CD14-positive monocyte (primary cell): Measurements from ENCODE around the gene UAP1. TPM values are rescaled to one million over a fixed set of nuclear protein-coding genes. Genes with fewer than 3 reads are reported as not detected.

Experiments
- DNase-seq, 3 donors: peaks; one replicate each; pipeline ENCODE4 v3.0.0-alpha.2; 2011 to 2022
- H2AFZ ChIP-seq: 2 replicates; pipeline ENCODE4 v1.6.0; 2012; ENCODE audit warnings: mild to moderate bottlenecking, low read depth, low read length, inconsistent platforms; ENCODE audit not compliant: insufficient read depth, poor library complexity, severe bottlenecking
- H3K27ac ChIP-seq, 2 donors: 1 replicate in 1 of 2; 2 replicates in 1 of 2; pipeline ENCODE4 v1.5.1; 2012 to 2013; ENCODE audit warnings: low read length in 2 of 2, control low read depth in 1 of 2, inconsistent platforms in 1 of 2, low read depth in 1 of 2, mild to moderate bottlenecking in 1 of 2
- H3K27me3 ChIP-seq, 2 donors: one replicate each; pipeline versions ENCODE4 v1.6.0 to v1.6.1; 2011 to 2013; ENCODE audit warnings: low read length in 2 of 2; ENCODE audit not compliant: control insufficient read depth in 2 of 2, insufficient read depth in 2 of 2
- H3K36me3 ChIP-seq, 2 donors: replicated peaks in 1 of 2; 1 replicate in 1 of 2; 2 replicates in 1 of 2; pipeline versions ENCODE4 v1.5.1 to v1.6.1; 2012 to 2013; ENCODE audit warnings: low read length in 2 of 2, control low read depth in 1 of 2, inconsistent platforms in 1 of 2, mild to moderate bottlenecking in 1 of 2; ENCODE audit not compliant: insufficient read depth in 2 of 2, control insufficient read depth in 1 of 2
- H3K4me1 ChIP-seq, 2 donors: 1 replicate in 1 of 2; 2 replicates in 1 of 2; pipeline versions ENCODE4 v1.5.1 to v1.6.1; 2012 to 2013; ENCODE audit warnings: low read length in 2 of 2, control low read depth in 1 of 2, inconsistent platforms in 1 of 2, mild to moderate bottlenecking in 1 of 2, moderate library complexity in 1 of 2; ENCODE audit not compliant: insufficient read depth in 2 of 2, control insufficient read depth in 1 of 2
- H3K4me2 ChIP-seq: replicated peaks from 2 replicates; pipeline ENCODE3; 2012; ENCODE audit warnings: low read length, moderate library complexity, mild to moderate bottlenecking; ENCODE audit not compliant: poor library complexity, severe bottlenecking; ENCODE audit errors: extremely low read depth
- H3K4me3 ChIP-seq, 3 experiments: fragments of 200-600 bp in 1 of 3; sonication (generic) in 1 of 3; replicated peaks in 1 of 3; 1 replicate in 2 of 3; 2 replicates in 1 of 3; pipeline ENCODE4 v1.5.1; 2011 to 2013; ENCODE audit warnings: low read length in 3 of 3, mild to moderate bottlenecking in 3 of 3, control low read depth in 2 of 3, low read depth in 2 of 3, inconsistent platforms in 1 of 3, moderate library complexity in 1 of 3
- H3K79me2 ChIP-seq: 2 replicates; pipeline ENCODE4 v1.6.0; 2012; ENCODE audit warnings: mild to moderate bottlenecking, control low read depth, inconsistent platforms, low read length, moderate library complexity; ENCODE audit not compliant: insufficient read depth
- H3K9ac ChIP-seq: 2 replicates; pipeline ENCODE4 v1.6.0; 2017; ENCODE audit warnings: low read length, mild to moderate bottlenecking; ENCODE audit not compliant: insufficient read depth, poor library complexity, severe bottlenecking
- H3K9me3 ChIP-seq, 2 donors: replicated peaks in 1 of 2; 1 replicate in 1 of 2; 2 replicates in 1 of 2; pipeline versions ENCODE4 v1.5.1 to v1.6.1; 2012 to 2013; ENCODE audit warnings: low read length in 2 of 2, control low read depth in 1 of 2; ENCODE audit not compliant: control insufficient read depth in 1 of 2, insufficient read depth in 1 of 2
- H4K20me1 ChIP-seq: 2 replicates; pipeline ENCODE4 v1.6.0; 2012; ENCODE audit warnings: mild to moderate bottlenecking, low read length, control low read depth, moderate library complexity; ENCODE audit not compliant: insufficient read depth
- H3K27ac Mint-ChIP-seq, 7 donors: one replicate each; pipeline ENCODE4 v1.8.0; 2020; ENCODE audit warnings: mild to moderate bottlenecking in 7 of 7, mixed read lengths in 7 of 7, moderate library complexity in 6 of 7, inconsistent platforms in 2 of 7
- H3K27me3 Mint-ChIP-seq, 3 donors: one replicate each; pipeline ENCODE4 v1.8.0; 2021 to 2022; ENCODE audit warnings: low read depth in 3 of 3, mild to moderate bottlenecking in 3 of 3, mixed read lengths in 3 of 3, moderate library complexity in 3 of 3, inconsistent platforms in 1 of 3
- H3K36me3 Mint-ChIP-seq, 2 donors: one replicate each; pipeline ENCODE4 v1.8.0; 2020; ENCODE audit warnings: mixed read lengths in 2 of 2, inconsistent platforms in 1 of 2, mild to moderate bottlenecking in 1 of 2
- H3K4me1 Mint-ChIP-seq: one replicate; pipeline ENCODE4 v1.8.0; 2020; ENCODE audit warnings: mild to moderate bottlenecking, mixed read lengths
- H3K4me3 Mint-ChIP-seq, 2 donors: one replicate each; pipeline ENCODE4 v1.8.0; 2020; ENCODE audit warnings: mild to moderate bottlenecking in 2 of 2, mixed read lengths in 2 of 2, moderate library complexity in 1 of 2
- H3K9me3 Mint-ChIP-seq, 7 donors: one replicate each; pipeline ENCODE4 v1.8.0; 2020 to 2022; ENCODE audit warnings: mixed read lengths in 7 of 7, mild to moderate bottlenecking in 6 of 7, moderate library complexity in 6 of 7, inconsistent platforms in 2 of 7
- WGBS: methylation state at CpG from one replicate; pipeline ENCODE4 v1.1.5; 2013; ENCODE audit warnings: missing lambda C conversion rate; ENCODE audit not compliant: insufficient coverage; 5-methylcytosine and 5-hydroxymethylcytosine counted together
- intact Hi-C, 2 donors: fragments of 100-400 bp; cut with micrococcal nuclease; formaldehyde crosslinking; loops; one replicate each; pipeline versions ENCODE4 v1.15.0 to v1.15.1; 2023
- polyA plus RNA-seq, 3 donors: library from polyadenylated mRNA; depleted of rRNA in 1 of 3; unstranded in 2 of 3; stranded (reverse) in 1 of 3; fragments of 300-500 nt in 2 of 3; fragments of >200 nt in 1 of 3; fragmentation: Illumina TruSeq in 2 of 3; gene quantifications; 1 replicate in 2 of 3; 2 replicates in 1 of 3; pipeline ENCODE4 v1.2.3, GENCODE V29; 2012 to 2021
- small RNA-seq: library from RNA; depleted of rRNA; stranded (forward); fragments of <200 nt; gene quantifications from one replicate; pipeline ENCODE3, GENCODE V24; 2012; ENCODE audit warnings: low read depth; ENCODE audit not compliant: insufficient read length
- TF ChIP-seq, protein P1 (sequence below): fragments of 200-600 bp; IDR thresholded peaks from one replicate; pipeline ENCODE4 v1.8.0; 2022; ENCODE audit warnings: antibody characterized with exemption, mild to moderate bottlenecking

The UAP1 gene
- polyA plus RNA-seq, 3 donors: 2.8 to 7.2 (median 5.9) TPM

DNA sequence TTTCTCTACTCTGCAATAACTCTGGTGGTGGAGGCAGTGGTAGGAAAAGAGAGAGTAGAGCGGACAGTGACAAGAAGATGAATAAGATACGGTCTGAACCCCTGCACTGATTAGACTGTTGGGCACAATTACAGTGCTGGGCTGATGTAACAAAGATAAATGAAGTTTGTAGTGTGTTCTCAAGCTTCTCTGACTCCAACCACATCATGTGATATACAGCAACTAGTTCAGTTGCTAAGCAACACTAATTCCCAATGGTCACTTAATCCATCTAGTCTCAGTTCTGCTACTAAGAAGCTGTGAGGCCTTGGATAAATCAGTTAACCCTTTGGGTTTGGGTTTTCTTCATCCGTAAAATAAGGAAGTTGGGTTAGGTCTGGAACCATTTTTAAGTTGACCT, 88.1 kb downstream of the UAP1 start:
- Histone ChIP-seq H3K9ac (no peak overlapping the region), H2AFZ (no peak overlapping the region), H3K9me3 (no peaks in the 10 kb centered on the region), H4K20me1 (no peaks in the 10 kb centered on the region), H3K36me3 (no peaks in the 10 kb centered on the region), H3K4me3 (no peak overlapping the region), H3K27ac (no peak overlapping the region), H3K79me2 (no peaks in the 10 kb centered on the region), H3K4me2 (no peak overlapping the region), H3K27me3 (peaks cover 0 to 2% of the 10 kb centered on the region in 2 donors), H3K4me1 (no peaks in the 10 kb centered on the region)
- no peaks in the 10 kb centered on the region for H3K4me1 Mint-ChIP-seq
- DNase-seq: no peak
- TF ChIP-seq, protein P1, sequence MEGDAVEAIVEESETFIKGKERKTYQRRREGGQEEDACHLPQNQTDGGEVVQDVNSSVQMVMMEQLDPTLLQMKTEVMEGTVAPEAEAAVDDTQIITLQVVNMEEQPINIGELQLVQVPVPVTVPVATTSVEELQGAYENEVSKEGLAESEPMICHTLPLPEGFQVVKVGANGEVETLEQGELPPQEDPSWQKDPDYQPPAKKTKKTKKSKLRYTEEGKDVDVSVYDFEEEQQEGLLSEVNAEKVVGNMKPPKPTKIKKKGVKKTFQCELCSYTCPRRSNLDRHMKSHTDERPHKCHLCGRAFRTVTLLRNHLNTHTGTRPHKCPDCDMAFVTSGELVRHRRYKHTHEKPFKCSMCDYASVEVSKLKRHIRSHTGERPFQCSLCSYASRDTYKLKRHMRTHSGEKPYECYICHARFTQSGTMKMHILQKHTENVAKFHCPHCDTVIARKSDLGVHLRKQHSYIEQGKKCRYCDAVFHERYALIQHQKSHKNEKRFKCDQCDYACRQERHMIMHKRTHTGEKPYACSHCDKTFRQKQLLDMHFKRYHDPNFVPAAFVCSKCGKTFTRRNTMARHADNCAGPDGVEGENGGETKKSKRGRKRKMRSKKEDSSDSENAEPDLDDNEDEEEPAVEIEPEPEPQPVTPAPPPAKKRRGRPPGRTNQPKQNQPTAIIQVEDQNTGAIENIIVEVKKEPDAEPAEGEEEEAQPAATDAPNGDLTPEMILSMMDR: no peak
- intact Hi-C loops: no loop called here
- H3K36me3 Mint-ChIP-seq: no peaks in the 10 kb centered on the region
- no peak overlapping the region for H3K4me3 Mint-ChIP-seq
- no peak overlapping the region for H3K27ac Mint-ChIP-seq
- peaks cover 5 to 8% (median 7%) of the 10 kb centered on the region in 3 donors for H3K27me3 Mint-ChIP-seq
- WGBS: no CpG with 5 or more reads among the region's 3 CpGs
- peaks cover 0 to 3% (median 0%) of the 10 kb centered on the region in 7 donors for H3K9me3 Mint-ChIP-seq

Small RNA genes lying within 50 kb of the gene (small RNA-seq; reads per million reads assigned to genes)
- gene UQCRBP2: not detected

Other genes with a start within 250 kb of the UAP1 start
- not detected for gene SPATA46, start 184.9 kb upstream of the UAP1 start, polyA plus RNA-seq
- under 1 TPM in 2 of 3 donors, not detected in 1; 0.10 to 0.31 TPM for gene C1orf226, start 180.0 kb upstream of the UAP1 start, polyA plus RNA-seq
- 1 to 10 TPM in 2 of 3 donors, under 1 TPM in 1; 0.88 to 2.9 (median 1.7) TPM for gene SH2D1B, start 149.6 kb upstream of the UAP1 start, polyA plus RNA-seq
- gene UHMK1, start 63.9 kb upstream of the UAP1 start, polyA plus RNA-seq: 10 to 100 TPM; 14.9 to 38.2 (median 27.7) TPM
- under 1 TPM in 1 of 3 donors, not detected in 2; 0.07 TPM for gene DDR2, start 70.7 kb downstream of the UAP1 start, polyA plus RNA-seq
- gene HSD17B7, start 229.0 kb downstream of the UAP1 start, polyA plus RNA-seq: 10 to 100 TPM; 11.6 to 15.4 (median 11.9) TPM